Activated T-helper 1 cell treated with anti-CD3 and anti-CD28 coated beads, Interleukin-2, amount 50 U/mL, for 16 hours (primary cell): Measurements from ENCODE around the gene SLC36A3.
"Not testable (repeated sequence)": the region's sequence is repeated elsewhere in the genome, so short reads cannot be mapped to it uniquely, and the experiment has no call there.

Experiments used
- DNase-seq, 2 donors: peaks; one replicate each; pipeline ENCODE4 v3.0.0-alpha.2; 2020; ENCODE audit warnings: low read depth in 1 of 2, low spot score in 1 of 2

The SLC36A3 gene

DNA sequence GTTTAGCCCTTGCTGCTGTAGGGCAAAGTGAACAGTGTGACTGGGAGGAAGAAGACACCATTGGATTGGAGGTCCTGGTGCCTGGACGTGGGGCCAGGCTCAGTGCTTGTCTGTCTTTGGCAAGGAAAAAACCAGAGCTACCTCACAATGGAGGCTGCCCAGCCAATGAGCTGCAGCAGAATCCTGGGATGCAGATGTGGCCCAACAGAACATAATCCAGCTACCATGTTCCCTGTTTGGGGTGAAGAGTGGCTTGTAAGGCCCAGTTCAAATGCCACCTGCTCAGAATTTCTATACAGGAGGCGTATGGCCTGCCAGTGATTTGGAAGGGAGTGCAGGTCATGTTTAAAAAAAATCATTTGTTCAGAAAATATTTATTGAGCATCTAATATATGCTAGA is at the start of gene SLC36A3:
SLC36A3 (minus strand) TSS at position 101 of the 400 bp plus-strand sequence. CDS start 412 bp downstream, outside the sequence.
- DNase-seq, result no peak

DNA sequence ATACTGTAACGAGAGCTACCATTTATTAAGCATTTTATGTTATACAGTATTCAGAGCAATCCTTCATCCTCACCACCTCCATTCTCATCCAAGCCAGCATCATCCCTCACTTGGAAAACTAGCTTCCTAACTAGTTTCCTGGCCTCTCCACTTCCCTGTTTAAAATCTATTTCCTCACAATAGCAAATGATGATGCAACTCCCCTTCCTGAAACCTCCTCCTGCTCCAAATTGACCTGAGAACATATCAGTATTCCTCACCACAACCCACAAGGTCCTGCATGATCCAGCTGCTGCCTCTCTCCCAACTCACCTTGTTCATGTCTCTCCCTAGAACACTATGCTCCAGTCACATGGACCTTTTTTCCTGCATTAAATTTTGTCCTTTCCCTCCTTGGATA is 48.1 kb upstream of the SLC36A3 start:
- DNase-seq, result no peak

DNA sequence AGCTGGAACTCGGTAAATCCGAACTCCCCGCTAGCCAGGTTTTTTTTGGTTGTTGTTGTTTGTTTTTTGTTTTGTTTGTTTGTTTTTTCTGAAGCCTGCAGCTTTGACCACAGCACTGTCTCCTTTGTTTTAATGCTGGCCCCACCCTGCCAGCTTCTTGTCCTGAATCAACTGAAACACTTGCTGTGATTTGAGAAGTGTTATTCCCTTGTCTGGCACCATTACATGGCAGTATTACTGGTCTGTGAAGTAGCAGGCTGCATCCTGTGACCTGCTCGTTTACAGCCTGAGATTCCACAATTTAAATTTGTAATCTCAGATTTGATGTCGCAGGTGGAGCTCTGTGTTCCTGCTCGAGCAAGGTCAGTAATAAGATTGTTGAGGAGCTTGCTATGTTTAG is 45.2 kb upstream of the SLC36A3 start:
- no peak for DNase-seq

DNA sequence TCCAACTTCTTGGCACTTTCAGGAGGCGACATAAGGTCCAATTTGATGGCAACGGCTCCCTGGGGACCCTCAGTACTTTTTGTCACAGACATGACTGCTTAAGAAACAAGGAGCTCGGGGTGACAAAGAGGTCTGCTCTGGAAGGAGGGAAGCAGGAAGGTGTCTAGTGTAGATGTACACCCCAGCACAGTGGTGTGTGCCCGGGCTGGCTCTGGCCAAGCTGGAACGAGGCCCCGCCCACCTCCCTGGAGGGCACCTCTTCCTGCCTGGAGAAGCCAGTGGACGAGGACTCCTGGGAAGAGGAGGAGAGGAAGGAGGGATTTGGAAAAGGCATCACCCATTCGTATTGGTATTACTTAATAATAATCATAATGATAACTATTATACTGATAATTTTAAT is 43.8 kb upstream of the SLC36A3 start, which contains the start of gene SLC36A2:
SLC36A2 (minus strand) TSS at position 191 of the 400 bp plus-strand sequence; CDS start at position 92, 99 bp downstream.
- no peak for DNase-seq

DNA sequence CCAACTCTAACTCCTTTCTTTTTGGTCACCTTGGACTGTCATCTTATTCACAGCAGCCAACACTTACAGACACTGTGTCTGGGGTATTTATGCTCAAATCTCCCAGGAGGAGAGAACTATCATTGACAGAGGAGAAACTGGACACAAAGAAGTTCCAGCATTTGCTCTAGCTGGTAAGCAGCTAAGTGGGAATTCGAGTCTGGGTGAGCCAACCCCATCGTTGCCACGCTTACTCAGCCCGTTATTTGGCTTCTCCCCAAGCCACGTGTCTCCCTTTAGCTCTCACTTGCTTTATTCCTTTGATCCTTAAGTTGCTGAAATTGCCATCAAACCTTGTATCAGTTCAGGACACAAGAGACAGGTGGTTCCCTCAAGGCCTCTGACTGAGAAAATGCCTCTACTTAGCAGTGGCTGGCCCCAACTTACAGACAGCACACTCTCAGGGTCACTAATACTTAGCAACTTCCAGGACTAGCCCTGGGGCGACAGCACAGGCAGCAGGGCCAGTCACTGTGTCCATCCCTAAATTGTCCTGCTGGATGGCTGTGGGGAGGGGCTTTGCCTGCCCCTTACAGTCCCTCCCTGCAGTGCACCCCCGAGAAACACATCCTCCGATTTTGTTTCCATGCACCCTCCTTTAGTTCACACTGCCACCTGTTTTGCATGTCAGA is 42.4 kb upstream of the SLC36A3 start:
- DNase-seq, result no peak

DNA sequence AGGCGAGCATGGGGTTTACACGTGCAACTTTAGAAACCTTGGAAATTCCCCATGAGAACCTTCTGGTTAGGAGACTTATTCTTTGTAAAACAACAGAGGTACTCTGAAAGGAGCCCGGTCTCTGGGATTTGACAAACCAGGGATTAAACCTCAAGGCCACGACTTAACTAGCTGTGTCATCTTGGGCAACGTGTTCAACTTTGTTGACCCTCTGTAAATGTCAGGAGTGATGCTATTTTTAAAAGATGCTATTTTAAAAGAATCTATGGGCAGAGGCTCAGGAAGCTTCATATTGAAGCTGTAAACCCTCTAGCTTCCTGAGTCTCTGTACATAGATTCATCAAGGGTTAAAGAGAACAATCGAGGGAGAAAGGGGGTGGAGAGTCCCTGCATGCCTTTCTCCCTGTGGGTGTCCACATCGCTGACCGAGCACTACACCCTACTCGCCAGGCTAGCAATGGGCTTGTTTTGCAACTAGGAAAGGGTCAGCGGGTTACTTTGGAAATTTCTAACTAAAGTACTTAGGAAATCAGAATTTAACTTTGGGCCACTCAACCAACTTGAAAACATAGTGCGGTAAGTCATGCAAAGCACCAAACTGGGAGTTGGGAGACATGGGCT is 41.7 kb upstream of the SLC36A3 start:
- DNase-seq, result no peak

DNA sequence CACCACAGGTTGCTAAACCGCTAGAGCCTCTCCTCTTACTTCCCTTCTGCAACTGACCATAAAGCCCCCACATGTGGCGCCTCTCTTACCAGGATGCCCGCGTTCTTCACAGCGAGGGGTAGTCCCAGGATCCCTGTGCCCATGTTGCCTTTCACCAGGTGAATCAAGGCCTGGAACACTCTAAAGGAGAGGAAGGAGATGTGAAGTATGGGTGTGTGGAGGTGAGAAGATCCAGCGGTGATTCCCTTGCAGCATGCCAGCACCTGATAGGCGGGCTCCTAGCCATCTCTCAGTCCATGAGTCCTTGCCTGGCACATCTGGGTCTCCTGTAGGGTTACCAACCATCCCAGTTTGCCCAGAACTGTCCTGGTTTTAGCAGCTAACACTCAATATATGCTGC is 40.5 kb upstream of the SLC36A3 start:
- DNase-seq, result no peak

DNA sequence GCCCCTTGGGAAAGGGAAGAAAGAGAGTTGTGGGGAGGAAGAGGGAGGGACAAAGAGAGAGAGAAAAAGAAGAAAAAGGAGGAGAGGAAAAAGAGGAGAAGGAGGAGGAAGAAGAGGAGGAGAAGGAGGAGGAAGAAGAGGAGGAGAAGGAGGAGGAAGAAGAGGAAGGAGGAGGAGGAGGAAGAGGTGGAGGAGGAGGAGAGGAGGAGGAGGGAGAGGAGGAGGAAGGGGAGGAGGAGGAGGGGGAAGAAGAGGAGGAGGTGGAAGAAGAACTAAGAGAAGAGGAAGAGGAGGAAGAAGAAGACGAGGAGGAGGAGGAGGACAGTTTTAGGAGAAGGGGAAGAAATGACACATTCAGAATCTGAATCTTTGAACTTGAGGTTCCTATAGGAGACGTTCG is 36.4 kb upstream of the SLC36A3 start:
- DNase-seq, result no peak

DNA sequence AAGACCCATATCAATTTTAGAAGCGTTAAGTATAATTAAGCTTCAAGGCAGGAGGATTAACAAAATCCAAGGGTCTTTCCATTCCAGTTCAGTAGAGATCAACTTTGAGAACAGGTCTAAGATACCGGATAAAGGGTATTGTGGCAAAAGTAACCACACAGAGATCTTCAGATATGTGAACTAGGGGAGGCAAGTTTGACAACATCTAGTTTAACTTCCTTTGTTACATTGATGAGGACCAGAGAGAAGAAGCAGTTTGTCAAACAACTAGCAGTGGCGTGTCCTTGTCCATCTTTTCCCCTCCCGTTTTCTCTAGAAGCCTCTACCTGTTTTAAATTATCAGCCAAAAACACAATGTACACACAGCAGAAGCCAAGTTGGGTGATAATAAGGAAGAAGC is 35.2 kb upstream of the SLC36A3 start:
- no peak for DNase-seq

DNA sequence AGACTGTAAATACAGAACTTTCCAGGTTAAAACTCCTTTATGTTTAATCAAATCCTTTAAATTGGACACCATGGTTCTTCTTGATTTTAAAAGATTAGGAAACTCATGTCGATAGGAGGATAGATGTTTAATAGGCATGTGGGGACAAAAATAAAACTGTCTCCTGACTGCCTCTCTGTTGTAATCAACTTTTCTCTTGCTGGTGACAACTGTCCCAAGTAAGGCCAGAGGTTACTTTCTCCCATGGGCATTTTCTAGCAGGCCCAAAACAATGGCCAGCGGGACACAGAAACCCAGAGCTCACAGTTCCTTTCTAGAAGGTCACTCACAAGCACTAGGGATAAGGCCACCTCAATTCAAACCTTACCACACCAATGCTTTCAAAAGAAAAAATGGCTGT is 29.3 kb upstream of the SLC36A3 start:
- DNase-seq, result no peak

DNA sequence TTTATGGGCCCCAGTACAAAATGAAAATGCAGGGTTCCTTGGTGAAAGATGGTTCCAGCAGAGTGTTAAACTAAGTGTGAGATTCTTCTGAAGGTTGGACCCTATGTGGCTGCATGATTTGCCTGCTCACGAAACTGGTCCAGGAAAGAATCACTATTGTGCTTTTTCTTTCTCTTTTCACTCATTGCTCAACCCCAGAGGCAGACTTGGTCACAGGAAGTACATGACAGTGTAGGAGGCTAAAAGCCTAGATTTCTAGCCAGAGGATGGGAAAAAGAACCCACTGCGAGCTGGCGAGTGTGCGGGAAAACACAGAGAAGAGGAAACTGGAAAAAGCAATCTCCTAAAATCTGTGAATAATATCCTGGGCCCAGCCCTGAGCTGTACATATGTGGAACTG is 25.2 kb upstream of the SLC36A3 start:
- DNase-seq, result no peak

DNA sequence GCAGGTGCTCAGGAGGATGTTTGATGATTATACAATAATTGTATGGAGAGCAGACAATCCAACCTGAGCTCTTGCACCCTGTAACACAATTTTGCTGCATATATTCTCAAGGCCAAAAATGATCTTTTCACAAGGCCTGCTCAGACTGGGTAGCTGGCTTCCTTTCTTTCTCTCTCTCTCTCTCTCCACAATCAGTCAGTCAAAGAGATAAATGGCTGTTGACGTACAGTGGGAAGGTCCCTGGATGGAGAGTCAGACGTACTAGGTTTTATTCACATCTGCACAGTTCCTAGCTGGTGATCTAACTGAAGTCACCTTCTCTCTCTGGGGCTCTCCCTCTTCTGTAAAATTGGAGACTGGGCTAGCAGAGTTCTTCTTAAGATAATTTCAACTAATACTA is 24.0 kb upstream of the SLC36A3 start:
- no peak for DNase-seq

DNA sequence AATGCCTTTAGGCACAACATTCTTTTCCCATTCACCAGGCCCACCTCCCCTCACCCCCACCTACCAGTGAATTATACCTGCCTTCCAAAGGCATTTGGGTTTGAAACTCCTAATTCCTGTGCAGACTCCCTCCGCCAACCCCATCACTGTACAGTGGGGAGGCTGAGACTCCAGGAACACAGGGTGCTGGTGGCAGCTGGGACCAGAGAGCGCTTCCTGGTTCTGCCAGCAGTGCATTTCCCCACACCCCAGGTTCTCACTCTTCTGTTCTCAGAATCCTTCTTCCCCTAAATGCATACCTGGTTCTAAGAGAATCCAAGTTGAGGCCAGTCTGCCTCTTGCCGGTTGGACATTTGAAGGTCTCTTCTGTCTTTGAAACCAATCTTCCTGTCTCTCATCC is 22.7 kb upstream of the SLC36A3 start:
- no peak for DNase-seq

DNA sequence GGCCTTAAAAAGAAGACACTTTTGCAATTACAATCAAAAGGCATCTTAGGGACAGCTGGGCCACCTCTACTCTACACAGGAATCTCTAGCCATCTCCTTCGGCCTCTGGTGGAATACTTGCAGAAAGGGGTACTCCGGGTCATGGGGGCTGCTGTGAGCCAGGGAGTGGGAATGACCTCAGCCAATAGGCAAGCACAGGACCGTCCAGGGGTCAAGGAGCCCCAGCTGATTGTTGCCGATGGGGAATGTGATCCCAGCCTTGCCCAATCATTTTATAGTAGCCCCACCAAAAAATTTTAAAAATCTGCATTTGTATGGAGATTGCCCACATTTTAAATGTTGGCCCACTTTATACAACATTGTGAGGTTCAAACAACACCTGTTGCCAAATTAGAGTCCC is 16.9 kb upstream of the SLC36A3 start:
- no peak for DNase-seq

DNA sequence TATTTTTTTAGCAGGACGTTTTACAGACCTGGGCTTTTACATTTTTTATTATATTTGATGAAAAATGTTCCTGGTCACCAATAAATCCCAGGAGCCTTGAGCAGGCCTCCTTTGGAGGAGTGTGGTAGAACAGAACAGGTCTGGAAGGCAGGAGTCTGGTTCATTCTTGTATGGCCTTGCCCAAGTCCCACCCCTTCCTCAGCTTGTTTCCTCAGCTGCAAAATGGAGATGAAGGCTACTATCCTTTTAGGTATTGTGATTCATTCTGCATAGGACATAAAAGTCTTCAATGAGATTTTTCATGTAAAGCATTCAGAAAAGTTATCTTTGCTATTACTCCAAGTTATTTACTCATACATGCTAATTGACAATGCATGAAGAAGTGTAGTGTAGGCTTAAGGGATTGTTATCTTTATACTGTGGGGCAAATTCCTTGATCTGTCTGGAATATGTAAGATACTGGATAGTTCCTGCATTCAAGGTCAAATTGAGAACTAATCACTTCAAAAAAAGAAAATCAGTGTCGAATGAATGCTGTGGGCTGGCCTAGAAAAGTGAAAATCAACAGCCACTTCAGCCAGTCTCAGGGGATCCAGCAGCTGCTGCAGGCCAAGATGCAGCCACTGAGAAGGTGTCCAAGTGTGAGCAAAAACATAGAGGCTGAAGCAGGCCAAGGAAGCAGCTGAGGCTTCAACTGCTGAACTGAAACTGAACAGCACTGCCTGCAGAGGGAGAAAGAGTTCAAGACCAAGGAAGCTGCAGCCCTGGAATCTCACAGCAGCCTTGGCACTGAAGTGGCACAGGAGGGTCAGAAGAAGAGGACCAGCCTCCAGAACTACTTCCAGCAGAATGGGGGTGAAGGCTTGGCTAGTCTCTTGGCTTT is 15.5 kb upstream of the SLC36A3 start:
- DNase-seq, result no peak

DNA sequence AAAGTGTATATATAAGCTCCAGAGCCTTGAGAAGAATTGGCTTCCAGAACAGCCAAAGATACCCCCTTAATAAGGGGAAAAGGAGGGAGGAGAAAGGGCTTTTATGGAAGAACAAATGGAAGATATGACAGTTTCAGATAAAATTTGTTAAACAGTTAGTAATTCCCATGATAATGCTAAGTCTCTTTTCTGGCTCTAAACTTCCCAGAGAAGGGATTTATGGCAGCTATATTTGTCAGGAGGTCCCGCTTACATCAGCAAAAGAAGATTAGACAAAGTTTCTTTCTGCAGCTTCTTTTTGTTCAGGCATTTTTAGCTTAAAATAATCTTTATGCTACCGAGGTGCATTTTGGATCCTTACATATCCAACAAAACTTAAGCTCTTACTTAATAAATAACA is 14.3 kb upstream of the SLC36A3 start:
- no peak for DNase-seq

DNA sequence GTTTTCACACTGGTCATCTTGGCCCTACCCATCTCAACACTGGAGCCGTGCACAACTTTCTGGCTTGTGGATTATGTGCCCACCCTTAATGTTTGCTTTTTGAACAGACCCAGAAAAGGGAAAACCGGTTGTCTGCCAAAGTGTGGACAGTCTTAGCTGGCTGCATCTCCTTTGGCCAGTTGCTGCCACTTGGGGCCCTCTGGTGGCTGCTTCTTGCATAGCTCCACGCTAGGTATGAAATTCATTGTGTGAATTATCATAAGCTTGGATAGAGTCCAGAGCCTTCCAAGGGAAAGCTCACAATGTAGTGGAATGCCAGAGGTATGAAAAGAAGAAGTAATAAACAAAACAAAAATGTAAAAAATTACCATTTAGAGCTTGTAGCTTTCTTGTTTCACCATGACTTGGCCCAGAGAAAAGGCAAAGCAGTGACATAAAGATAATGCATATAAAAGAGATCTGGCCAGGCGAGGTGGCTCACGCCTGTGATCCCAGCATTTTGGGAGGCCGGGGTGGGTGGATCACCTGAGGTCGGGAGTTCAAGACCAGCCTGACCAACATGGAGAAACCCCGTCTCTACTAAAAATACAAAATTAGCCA is 12.5 kb upstream of the SLC36A3 start:
- DNase-seq, result peak in 1 of 2 donors; percentile 24

DNA sequence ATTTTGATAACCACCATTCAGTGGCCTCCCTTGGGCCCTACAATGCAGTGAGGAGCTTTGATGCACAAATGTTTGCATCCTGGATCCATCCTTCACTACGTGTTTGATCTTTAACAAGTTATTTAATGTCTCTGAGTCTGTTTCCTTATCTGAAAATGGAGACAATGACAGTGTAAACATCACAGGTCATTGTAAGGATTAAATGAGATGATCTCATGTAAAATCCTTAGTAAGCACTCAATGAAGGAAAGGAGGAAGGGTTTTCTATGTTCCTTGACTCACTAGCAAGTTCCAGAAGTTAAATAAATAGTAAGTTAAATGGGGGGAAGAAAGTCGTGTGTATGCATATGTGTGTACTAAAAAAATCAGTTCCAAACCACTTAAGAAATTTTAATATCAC is 9.8 kb upstream of the SLC36A3 start:
- DNase-seq, result no peak

DNA sequence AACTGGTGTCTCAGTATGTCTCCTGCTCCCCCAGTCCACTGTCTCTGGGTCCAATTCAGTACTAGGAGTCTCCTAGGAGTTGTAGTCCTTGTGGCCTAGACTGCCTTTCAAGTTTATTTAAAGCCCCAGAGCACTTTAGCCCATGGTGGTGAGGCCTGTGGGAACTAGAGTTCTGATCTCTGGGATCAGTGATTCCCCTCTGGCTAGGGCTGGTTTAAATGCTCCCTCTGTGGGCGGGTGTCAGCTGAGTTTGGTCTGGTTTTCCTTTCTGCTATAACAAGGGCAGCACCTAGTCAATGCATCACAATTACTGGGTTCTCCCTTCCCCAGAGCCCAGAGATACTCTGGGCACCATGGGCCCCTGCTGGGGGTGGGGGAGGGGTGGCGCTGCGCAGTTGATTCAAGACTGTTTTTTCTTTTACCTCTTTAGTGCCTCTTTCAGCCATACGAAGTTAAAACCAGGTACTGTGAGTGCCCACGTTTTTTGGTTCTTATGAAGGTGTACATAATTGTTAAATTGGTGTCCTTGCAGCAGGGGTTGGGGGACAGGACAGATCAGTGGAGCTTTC is 9.3 kb upstream of the SLC36A3 start:
- DNase-seq, result no peak

DNA sequence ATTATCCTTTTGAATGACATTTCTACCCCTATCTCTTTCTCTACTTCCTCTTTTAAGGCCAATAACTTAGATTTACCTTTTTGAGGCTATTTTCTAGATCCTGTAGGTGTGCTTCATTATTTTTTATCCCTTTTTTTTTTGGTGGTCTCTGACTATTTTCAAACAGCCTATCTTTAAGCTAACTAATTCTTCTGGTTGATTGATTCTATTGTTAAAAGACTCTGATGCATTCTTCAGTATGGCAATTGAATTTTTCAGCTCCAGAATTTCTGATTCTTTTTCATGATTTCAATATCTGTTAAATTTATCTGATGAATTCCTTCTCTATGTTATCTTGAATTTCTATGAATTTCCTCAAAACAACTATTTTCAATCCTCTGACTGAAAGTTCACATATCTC is 7.4 kb upstream of the SLC36A3 start:
- DNase-seq, result no peak

DNA sequence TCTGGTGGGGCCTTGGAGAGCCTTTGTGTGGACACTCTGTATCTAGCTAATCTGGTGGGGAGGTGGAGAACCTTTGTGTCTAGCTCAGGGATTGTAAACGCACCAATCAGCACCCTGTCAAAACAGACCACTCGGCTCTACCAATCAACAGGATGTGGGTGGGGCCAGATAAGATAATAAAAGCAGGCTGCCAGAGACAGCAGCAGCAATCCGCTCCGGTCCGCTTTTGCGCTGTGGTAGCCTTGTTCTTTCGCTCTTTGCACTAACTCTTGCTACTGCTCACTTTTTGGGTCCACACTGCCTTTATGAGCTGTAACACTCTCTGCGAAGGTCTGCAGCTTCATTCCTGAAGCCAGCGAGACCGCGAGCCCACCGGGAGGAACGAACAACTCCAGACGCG is 6.3 kb upstream of the SLC36A3 start:
- not testable (repeated sequence) for DNase-seq
